Central memory CD8-positive, alpha-beta T cell (primary cell): ENCODE results near the gene TOGARAM2.
"Not testable (repeated sequence)": the region's sequence is repeated elsewhere in the genome, so short reads cannot be mapped to it uniquely, and the experiment has no call there.

Experiments
- ATAC-seq: fragments of 150-1000 bp; cut with Tn5 transposase; replicated peaks from 2 replicates; pipeline ENCODE4 v1.10.0; 2022; ENCODE audit warnings: mild to moderate bottlenecking, moderate FRiP score, moderate number of reproducible peaks; ENCODE audit not compliant: poor library complexity, severe bottlenecking; ENCODE audit errors: extremely low read depth
- DNase-seq, 2 donors: peaks; one replicate each; pipeline ENCODE4 v3.0.0; 2021; ENCODE audit warnings: low spot score in 2 of 2
- H3K27ac Mint-ChIP-seq: one replicate; pipeline ENCODE4 v1.8.0; 2022; ENCODE audit warnings: low read depth, mild to moderate bottlenecking, moderate library complexity, mixed read lengths
- H3K27me3 Mint-ChIP-seq: one replicate; pipeline ENCODE4 v1.8.0; 2022; ENCODE audit warnings: mixed read lengths
- H3K36me3 Mint-ChIP-seq: one replicate; pipeline ENCODE4 v1.8.0; 2022; ENCODE audit warnings: mild to moderate bottlenecking, moderate library complexity, mixed read lengths; ENCODE audit not compliant: insufficient read depth
- H3K4me1 Mint-ChIP-seq: one replicate; pipeline ENCODE4 v1.8.0; 2022; ENCODE audit warnings: mixed read lengths
- H3K4me3 Mint-ChIP-seq: one replicate; pipeline ENCODE4 v1.8.0; 2022; ENCODE audit warnings: mild to moderate bottlenecking, moderate library complexity, mixed read lengths
- H3K9me3 Mint-ChIP-seq: one replicate; pipeline ENCODE4 v1.8.0; 2022; ENCODE audit warnings: mixed read lengths

TOGARAM2 gene

GRCh38 chr2:29090311-29090710 is 109.2 kb downstream of the TOGARAM2 start:
- H3K4me1 Mint-ChIP-seq, DNase-seq, H3K9me3 Mint-ChIP-seq, H3K27ac Mint-ChIP-seq, H3K36me3 Mint-ChIP-seq, ATAC-seq, H3K4me3 Mint-ChIP-seq: not testable (repeated sequence)
- peaks cover 34% of the 10 kb centered on the region for H3K27me3 Mint-ChIP-seq

GRCh38 chr2:29096969-29097368 is 115.9 kb downstream of the TOGARAM2 start:
- ATAC-seq (no peak), DNase-seq (no peak)
- no peaks in the 10 kb centered on the region for H3K9me3 Mint-ChIP-seq
- H3K27ac Mint-ChIP-seq: no peak overlapping the region
- H3K36me3 Mint-ChIP-seq: no peaks in the 10 kb centered on the region
- H3K4me1 Mint-ChIP-seq: no peaks in the 10 kb centered on the region
- H3K27me3 Mint-ChIP-seq: peaks cover 10% of the 10 kb centered on the region
- H3K4me3 Mint-ChIP-seq: no peak overlapping the region

- no peak overlapping the region for H3K27ac Mint-ChIP-seq
- no peak overlapping the region for H3K4me3 Mint-ChIP-seq
- DNase-seq (no peak), ATAC-seq (no peak)
- no peaks in the 10 kb centered on the region for H3K4me1 Mint-ChIP-seq
- no peaks in the 10 kb centered on the region for H3K9me3 Mint-ChIP-seq
- H3K36me3 Mint-ChIP-seq: no peaks in the 10 kb centered on the region
- peaks cover 10% of the 10 kb centered on the region for H3K27me3 Mint-ChIP-seq
Observed at GRCh38 chr2:29097569-29097968, 116.5 kb downstream of the TOGARAM2 start.

GRCh38 chr2:29100564-29100963 is 119.5 kb downstream of the TOGARAM2 start:
- no peak overlapping the region for H3K27ac Mint-ChIP-seq
- H3K27me3 Mint-ChIP-seq: peaks cover 10% of the 10 kb centered on the region
- H3K36me3 Mint-ChIP-seq: no peaks in the 10 kb centered on the region
- DNase-seq (no peak), ATAC-seq (no peak)
- no peaks in the 10 kb centered on the region for H3K9me3 Mint-ChIP-seq
- H3K4me1 Mint-ChIP-seq: no peaks in the 10 kb centered on the region
- no peak overlapping the region for H3K4me3 Mint-ChIP-seq
